Measurements from ENCODE around the gene POMGNT2.

Gene POMGNT2

DNA sequence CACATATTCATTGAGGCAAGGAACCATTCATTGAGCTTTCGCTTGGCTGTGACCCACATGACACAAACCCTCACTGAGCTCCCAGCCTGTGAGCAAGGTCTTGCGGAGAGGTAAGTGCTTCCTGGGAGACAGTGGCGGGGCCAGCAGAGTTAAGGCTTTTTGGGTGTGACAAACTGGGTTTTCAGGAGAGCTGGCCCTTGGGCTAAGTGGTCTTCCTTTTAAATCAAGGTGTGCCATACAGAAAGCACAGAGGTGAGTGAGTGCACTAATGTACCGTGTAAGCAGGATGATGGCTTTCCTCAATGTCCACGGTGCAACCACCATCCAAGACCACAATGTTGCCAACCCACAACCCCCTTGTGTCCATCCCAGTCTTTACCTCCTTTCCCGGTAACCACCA, 28.6 kb downstream of the POMGNT2 start:
- DNase-seq (ENCODE audit: low spot score) = no peak
- TF ChIP-seq, protein P1, sequence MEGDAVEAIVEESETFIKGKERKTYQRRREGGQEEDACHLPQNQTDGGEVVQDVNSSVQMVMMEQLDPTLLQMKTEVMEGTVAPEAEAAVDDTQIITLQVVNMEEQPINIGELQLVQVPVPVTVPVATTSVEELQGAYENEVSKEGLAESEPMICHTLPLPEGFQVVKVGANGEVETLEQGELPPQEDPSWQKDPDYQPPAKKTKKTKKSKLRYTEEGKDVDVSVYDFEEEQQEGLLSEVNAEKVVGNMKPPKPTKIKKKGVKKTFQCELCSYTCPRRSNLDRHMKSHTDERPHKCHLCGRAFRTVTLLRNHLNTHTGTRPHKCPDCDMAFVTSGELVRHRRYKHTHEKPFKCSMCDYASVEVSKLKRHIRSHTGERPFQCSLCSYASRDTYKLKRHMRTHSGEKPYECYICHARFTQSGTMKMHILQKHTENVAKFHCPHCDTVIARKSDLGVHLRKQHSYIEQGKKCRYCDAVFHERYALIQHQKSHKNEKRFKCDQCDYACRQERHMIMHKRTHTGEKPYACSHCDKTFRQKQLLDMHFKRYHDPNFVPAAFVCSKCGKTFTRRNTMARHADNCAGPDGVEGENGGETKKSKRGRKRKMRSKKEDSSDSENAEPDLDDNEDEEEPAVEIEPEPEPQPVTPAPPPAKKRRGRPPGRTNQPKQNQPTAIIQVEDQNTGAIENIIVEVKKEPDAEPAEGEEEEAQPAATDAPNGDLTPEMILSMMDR (IDR thresholded peaks at IDR 0.05) = no peak
- Histone ChIP-seq H3K27ac (no peak overlapping the region), H3K4me3 (no peak overlapping the region)

DNA sequence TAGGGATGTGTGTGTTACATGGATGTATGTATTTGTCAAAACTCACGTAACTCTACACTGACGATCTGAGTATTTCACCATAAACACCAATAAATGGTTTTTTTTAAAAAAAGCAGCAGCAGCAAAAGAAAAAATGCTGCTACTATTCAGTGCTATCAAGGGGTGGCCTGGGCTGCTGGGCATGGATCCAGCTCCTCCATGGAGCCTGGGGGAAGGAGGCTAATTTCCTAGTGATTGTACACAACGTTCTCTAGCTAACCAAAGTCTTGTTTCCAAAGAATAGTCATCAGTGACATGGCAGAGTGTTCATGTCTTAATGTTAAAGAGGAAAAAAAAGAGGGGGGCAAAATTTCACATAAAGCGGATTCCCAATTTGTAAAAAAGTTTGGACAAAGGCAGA, 29.0 kb downstream of the POMGNT2 start:
- no peak overlapping the region for H3K27ac ChIP-seq

GRCh38 chr3:43075904-43076661, 29.8 kb downstream of the POMGNT2 start:
- Histone ChIP-seq H3K27ac (no peak overlapping the region), H3K4me3 (no peak overlapping the region)
- TF ChIP-seq, protein P1 (IDR thresholded peaks at IDR 0.05) = no peak
- no peak for DNase-seq (ENCODE audit: low spot score)

More for the DNA sequence above, 29.0 kb downstream of the POMGNT2 start:
- no peak overlapping the region for H3K4me3 ChIP-seq
- DNase-seq (ENCODE audit: low spot score) = no peak
- TF ChIP-seq, protein P1 (IDR thresholded peaks at IDR 0.05) = no peak

DNA sequence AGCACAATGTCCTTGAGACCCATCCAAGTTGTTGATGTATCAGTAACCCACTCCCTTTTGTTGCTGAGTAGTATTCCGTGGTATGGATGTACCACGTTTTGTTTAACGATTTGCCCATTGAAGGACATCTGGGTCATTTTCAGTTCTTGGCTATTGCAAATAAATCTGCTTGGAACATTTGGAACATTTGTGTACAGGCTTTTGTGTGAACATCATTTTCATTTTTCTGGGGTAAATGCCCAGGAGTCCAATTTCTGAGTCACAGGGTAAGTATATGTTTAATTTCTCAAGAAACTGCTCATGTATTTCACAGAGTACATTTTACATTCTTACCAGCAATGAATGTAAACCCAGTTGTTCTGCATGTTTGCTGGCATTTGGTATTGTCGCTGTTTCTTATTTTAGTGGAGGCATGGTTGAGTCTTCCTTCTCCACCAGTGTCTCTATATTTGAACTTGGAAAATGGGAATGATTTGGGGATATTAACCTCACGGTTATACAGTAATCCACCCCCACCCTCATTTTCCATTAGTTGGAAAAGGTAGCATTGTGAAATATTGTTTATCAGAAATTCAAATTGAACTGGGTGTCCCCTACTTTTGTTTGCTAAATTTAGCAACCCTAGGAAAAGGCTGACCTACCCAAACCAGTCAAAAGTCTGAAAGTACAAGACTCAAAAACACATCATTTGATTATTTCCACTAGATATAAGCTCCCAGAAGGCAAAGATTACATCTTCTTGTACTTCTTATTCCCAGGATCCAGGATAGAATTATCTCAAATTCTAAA, 30.8 kb downstream of the POMGNT2 start:
- Histone ChIP-seq H3K27ac (no peak overlapping the region), H3K4me3 (no peak overlapping the region)
- TF ChIP-seq, protein P1 (IDR thresholded peaks at IDR 0.05) = no peak
- no peak for DNase-seq (ENCODE audit: low spot score)

DNA sequence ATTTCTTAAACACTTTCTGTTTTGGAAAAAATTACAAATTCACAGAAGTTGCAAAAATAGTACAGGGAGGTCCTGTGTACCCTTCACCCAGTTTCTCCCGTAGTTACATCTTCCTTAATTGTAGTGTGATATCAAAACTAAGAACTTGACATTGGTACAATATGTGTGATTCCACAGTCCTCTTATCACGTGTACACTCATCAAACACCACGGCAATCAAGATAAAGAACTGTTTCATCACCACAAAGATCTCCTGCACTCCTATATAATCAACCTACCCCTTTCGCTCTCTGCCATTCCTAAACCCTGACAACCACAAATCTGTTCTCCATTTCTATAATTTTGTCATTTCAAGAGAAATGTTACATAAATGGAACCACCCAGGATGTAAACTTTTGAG, 31.4 kb downstream of the POMGNT2 start:
- no peak overlapping the region for H3K27ac ChIP-seq
- TF ChIP-seq, protein P1 (IDR thresholded peaks at IDR 0.05) = no peak

GRCh38 chr3:43073836-43074220, 32.1 kb downstream of the POMGNT2 start:
- H3K27ac ChIP-seq = no peak overlapping the region
- no peak overlapping the region for H3K4me3 ChIP-seq
- DNase-seq (ENCODE audit: low spot score) = no peak
- TF ChIP-seq, protein P1 (IDR thresholded peaks at IDR 0.05) = no peak

More for the DNA sequence above, 31.4 kb downstream of the POMGNT2 start:
- no peak overlapping the region for H3K4me3 ChIP-seq
- DNase-seq (ENCODE audit: low spot score) = no peak

Measured in coronary artery (tissue), 2 donors.